CD4-positive, alpha-beta T cell treated with Interleukin-15 for 1 hour (primary cell): ENCODE results near the gene GUCY1A2.

ENCODE experiments used
- DNase-seq: peaks from one replicate; pipeline ENCODE4 v3.0.0-alpha.2; 2020

GUCY1A2 gene

GRCh38 chr11:106998116-106998915 lies 20.0 kb downstream of the GUCY1A2 start:
- no peak for DNase-seq

DNA sequence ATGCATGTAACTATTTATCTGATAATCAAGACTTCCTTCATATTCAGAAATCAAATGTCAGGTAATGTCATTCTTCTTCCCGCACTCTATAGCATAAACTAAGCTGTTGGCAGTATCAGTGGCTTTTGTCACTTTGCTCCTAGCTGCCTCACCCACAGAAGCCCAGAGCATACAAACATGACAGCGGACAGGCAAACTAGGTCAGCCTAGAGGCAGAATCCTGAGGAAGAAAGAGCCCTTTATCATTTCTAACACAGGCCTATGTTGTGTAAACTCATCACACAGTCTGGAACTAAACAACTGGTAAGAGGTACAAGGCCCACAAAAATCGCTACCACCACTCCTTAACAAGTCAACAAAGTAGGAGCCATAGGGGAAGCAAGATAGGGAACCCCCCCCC lies 21.0 kb downstream of the GUCY1A2 start:
- no peak for DNase-seq

DNA sequence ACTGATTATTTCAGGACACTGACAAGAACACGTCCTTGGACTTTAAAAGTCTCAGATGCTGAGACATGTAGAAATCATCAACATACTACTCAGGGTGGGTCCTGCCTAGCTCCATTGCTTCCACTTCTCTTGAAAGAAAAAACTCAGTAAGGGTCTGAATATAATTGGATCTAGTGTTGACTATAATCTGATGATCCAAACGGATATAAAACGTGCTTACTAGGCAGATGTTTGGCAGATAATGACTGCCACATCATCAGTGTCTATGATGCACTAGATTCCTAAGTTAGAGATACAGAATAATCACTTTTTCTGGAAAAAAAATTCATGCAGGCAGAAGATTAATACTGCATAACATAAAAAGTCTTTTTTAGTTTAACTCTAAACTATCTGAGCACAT lies 21.6 kb downstream of the GUCY1A2 start:
- no peak for DNase-seq

DNA sequence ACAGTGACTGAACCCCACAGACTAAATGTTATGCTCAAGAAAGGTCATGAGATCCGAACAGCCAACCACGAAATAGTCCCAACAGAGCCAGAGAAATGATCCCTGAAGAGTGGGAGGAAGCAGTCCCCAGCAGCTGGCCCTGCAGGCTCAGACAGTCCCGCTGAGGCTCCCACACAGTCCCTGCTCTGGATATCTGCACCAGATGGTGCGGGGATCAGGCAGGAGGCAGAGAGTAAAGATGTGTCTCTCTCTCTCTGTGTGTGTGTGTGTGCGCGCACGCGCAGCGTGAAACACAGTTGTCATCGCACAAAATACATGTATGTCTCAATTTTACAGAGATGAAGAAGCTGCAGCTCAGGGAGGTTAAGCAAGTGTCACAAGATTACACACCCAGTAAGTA lies 27.9 kb downstream of the GUCY1A2 start:
- DNase-seq, result no peak

DNA sequence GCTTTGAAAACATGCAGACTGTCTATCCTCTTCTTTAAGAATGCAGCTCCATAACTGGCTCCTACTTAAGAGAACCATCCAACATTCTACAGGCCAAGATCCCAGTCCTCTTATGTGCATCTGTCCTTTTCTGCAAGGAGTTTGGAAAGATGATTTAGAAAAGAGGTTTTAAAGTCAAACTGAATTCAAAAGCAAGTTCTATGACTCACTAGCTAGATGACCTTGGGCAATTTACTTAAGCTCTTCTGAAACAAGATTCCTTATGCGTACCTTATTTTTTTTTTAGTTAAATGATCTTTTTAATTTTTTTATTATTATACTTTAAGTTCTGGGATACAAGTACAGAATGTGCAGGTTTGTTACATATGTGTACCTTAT lies 29.2 kb downstream of the GUCY1A2 start:
- no peak for DNase-seq

GRCh38 chr11:106988151-106989077 lies 29.9 kb downstream of the GUCY1A2 start:
- DNase-seq, result no peak

GRCh38 chr11:106986673-106987072 lies 31.6 kb downstream of the GUCY1A2 start:
- no peak for DNase-seq

DNA sequence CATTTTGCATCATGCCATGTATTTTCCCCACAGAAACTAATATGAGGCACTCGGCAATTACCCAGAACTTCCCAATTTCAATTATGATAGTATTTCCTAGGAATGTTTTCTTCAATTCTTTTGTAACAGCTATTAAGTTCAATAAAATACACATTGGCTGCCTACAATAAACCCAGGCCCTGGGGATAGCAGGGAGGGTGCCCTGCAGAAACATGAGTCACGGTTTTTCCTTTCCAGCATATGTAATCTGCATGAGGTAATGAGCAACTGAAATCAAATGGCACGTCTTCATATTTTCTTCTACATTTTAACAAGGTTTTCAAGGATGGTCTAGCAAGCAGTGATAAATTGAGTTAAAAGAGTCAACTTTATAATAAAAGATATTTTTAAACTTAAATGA lies 32.0 kb downstream of the GUCY1A2 start:
- no peak for DNase-seq

- no peak for DNase-seq
These were observed 34.3 kb downstream of the GUCY1A2 start for GRCh38 chr11:106983991-106984390.

- DNase-seq, result no peak
These were observed 35.0 kb downstream of the GUCY1A2 start for GRCh38 chr11:106983261-106983660.

DNA sequence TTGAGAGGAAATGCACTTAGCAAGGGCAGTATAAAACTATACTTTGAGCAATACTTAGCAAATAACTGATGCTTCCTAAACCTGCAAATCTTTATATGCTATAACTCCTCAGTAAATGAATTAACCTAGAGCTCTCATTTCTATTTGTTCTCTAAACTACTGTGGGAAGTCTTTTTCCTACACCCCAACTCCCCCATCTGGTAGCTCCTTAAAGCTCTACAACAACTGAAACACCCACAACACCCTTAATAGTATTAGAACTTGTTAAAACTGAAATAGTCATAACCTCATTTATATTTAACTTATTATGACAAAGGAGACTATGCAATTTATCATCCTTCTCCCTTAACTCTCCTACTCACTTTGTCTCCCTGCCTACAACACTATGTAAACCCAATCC lies 43.4 kb downstream of the GUCY1A2 start:
- no peak for DNase-seq

DNA sequence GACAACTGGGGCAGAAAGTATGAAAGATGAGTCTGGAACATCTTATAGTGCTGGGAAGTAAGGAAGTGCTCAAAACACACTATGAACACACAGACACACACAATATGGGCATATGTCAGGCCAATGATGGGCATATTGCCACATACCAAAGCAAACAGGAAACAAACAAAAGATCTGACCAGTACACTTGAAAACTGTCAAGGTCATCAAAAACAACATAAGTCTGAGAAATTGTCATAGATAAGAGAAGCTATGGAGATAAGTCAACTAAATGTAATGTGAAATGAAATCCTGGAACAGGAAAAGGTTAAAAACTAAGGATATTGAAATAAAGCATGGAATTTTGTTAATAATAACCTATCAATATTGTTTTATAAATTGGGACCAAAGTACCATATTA lies 46.4 kb downstream of the GUCY1A2 start:
- no peak for DNase-seq

GRCh38 chr11:106969644-106970355 lies 48.5 kb downstream of the GUCY1A2 start:
- DNase-seq, result no peak

GRCh38 chr11:106962995-106963394 lies 55.3 kb downstream of the GUCY1A2 start:
- DNase-seq, result no peak

- no peak for DNase-seq
These were observed 56.8 kb downstream of the GUCY1A2 start for GRCh38 chr11:106961518-106961917.

DNA sequence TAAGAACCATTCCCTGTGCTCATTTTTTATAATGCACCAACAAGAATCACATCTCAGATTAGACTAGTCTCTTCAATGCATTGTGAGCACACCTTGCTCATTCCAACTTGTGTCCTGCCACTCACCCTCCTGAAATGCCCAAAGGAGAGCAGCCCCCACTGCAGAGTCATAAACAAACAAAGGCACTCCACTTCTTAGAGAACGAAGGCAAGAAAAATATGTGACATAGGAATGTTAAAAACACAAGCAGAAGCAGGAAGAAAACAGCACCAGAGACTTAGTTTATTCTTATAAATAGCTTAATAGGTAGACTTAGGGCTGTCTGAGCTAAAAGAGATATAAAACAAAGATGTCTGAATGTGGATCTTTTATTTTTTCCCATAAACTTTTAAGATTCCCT lies 57.2 kb downstream of the GUCY1A2 start:
- DNase-seq, result no peak

GRCh38 chr11:106959800-106960199 lies 58.5 kb downstream of the GUCY1A2 start:
- no peak for DNase-seq

DNA sequence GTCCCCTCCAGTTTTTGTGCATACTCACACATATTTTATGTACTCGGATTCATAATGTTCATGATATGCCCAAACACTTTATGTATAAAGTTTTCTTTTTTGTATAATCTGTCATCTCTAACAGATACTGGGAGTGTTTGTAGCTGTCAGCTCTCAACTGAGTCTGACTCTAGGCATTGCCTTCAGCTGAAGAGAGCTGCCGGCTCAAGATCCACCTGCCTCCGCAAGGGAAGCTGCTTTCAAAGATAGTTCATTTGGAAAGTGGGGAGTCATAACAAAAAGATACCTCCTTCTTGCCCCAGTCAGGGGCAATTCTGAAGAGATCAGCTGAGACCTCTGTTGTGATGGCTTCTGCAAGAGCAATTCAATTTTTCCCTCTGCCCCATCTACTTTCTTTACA lies 58.9 kb downstream of the GUCY1A2 start:
- DNase-seq, result no peak

- DNase-seq, result no peak
These were observed 59.6 kb downstream of the GUCY1A2 start for GRCh38 chr11:106958517-106959248.

DNA sequence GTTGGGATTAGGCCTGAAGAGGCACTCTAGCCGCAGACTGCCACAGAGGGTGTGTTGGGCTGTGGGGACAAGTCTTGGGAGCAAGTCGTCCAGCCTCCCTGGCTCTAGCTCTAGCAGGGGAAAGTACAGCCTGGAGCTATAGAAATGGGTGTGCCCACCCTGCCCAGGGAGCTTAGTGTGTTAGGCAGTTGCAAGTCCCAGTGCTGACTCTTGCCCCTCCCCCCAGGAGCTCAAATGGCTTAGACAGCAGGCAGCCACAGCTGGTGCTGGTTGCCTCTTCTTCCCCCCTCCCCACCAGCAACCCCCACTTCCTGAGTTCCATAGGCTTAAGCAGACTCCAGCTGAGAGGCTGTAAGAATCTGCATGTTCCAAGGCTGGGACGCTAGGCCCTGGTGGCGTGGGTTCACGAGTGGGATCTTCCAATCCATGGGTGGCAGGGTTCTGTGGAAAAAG lies 61.2 kb downstream of the GUCY1A2 start:
- DNase-seq, result no peak

DNA sequence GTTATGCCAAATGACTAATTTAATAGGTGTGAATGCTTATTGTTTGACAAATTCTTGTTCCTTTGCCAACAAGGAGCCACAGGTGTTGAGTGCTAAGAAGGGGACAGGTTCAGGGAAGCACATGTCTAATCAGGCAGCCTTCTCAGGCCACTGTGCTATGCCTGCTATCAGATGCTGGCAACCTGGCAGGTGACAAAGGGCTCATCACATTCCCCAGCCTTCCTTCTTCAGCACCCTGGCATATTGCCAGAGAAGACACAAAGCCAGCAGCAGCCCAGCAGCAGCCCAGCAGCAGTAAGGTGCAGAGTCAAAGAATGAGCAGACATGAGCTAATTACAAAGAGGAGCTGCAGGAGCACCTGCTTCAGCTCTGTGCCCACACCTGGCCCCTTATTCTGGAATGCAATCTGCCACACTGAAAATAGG lies 68.2 kb downstream of the GUCY1A2 start:
- DNase-seq, result no peak

GRCh38 chr11:106943089-106943488 lies 75.2 kb downstream of the GUCY1A2 start:
- DNase-seq, result no peak

- no peak for DNase-seq
These were observed 79.1 kb downstream of the GUCY1A2 start for GRCh38 chr11:106939157-106939556.
